ENCODE measurements around the gene PRR23E.

PRR23E gene

DNA sequence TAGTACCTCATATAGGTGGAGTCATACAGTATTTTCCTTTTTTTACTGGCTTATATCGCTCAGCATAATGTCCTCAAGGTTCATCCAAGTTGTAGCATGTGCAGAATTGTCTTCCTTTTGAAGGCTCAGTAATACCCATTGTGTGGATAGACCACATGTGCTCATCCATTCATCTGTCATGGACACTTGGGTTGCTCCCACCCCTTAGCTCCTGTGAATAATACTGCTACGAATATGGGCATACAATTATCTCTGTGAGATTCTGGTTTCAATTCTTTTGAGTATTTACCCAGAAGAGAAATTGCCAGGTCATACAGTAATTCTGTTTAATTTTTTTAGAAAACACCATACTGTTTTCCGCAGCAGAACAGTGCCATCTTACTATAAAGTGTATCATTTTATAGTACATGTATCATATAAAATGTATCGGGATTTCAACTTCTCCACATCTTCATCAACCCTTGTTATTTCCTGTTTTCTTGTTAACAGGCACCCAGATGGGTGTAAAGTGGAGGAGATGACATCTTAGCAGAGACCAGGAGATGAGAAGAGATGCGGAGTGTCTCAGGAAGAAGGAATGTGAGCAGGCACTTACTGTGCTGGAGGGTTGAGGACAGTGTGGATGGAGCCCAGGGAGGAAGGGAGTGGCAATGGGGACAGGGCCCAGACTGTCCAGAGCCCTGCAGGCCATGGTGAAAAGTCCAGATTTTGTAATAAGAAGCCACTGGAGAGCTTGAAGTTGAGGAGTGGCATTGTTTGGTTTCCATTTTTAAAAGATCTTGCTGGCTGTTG, 27.0 kb upstream of the PRR23E start:
- DNase-seq, result no peak

DNA sequence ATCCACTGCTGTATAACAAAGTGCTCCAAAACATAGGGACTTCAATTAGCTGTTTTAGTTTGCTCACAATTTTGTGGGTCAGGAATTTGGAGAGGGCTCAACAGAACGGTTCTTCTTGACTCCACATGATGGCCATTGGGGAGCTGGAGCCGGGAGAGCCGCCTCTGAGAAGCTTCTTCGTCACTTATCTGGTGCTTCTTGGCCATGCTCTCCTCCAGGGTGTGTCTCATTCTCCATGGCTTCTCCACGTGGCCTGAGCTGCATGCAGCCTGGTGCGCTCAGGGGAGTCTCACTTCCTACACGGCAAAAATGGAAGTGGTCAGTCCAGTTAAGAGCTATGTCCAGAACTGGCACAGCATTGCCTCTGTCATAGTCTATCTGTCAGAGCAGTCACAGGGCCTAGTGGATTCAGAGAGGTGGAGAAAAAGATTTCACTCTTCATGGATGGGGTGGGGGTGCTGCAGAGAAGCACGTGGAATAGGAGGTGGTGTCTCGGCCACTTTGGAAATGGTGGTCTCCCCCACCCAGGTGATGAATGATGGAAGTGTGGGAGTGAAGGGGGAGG, 26.3 kb upstream of the PRR23E start:
- DNase-seq, result no peak

DNA sequence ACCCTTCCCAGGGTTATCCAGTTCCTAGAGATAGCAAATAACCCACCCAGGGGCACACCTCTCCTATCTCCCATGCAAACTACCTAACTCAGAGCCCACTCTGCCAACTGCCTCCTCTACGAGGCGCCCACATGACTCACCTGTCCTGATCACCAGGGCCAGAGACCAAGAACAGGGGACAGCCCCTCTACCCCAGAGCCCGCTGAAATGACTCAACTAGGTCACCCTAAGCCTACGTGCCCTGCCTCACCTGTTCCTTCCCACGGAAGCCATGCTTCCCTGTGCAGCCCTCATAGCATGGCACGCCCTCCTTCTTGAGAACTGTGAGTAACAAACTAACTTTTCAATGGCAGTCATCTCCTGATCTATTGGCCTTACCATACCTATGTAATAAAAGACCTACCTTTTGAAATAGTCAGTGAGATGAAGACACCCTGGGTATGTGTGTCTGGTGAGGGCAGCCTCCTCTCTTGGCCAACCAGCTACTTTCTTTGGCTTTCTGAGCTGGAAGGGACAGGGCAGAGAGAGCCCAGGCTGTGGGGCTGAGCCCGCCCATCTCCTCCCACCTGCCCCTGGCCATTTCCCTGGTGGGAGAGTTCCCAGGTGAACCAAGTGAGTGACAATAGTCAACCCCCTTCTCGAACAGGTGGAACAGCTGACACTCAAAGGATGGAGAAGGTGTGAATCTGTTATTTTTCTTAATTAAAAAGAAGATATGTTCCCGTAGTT, 25.5 kb upstream of the PRR23E start:
- no peak for DNase-seq

DNA sequence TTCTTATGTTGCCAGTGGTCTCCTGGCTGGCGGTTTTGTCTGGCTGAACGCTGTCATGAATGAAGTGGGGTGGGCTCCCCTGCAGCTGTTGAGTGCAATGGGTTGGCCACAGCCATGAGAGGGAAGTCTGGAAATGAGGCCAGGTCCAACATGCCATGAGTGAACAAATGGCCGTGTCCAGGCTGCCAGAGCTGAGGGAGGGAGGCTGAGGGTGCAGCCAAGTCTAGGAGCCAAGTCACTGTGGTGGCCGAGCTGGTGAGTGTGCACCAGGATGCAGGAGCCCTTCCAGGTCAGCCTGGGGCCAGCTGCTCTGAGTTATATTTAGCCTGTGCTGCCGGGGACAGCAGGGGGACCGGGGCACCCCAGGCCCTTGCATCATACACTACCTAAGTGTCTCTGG, 24.7 kb upstream of the PRR23E start:
- DNase-seq, result no peak

DNA sequence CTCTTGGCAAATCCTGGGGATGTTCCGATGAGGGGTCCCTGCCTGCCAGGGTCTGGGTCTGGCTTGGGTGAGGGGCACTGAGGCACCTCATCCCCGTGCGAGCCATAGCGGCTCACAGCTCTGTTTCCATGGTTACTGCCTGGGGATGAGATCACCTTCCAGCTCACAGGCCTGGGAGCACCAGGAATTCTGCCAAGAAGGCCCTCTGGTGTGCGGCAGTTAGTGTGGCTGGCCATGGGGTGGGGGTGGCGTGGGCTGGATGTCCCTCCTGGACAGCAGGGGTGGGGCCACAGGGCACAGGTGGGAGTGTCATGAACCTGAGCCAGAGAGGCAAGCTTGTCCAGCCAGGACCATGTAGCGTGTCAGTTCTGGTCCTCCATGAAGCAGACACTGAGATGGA, 22.1 kb upstream of the PRR23E start:
- no peak for DNase-seq

DNA sequence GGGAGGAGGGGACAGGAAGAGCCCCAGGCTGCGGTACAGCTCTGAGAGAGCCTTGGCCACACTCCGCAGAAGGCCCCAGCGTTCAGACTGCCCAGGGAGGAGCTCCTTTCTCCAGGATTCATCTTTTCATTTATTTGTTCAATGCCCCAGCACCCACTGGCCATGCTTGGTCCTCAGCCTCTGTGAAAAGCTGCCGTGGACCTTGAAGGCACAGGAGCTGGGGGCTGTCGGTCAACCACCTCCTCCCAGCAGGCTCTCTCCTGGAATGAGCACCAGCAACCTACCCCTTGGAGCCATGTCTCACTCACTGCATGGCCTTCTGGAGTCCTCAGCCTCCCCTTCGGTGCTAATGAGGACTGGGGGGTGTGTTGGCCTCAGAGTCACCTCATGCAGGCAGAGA, 21.6 kb upstream of the PRR23E start:
- DNase-seq, result no peak

DNA sequence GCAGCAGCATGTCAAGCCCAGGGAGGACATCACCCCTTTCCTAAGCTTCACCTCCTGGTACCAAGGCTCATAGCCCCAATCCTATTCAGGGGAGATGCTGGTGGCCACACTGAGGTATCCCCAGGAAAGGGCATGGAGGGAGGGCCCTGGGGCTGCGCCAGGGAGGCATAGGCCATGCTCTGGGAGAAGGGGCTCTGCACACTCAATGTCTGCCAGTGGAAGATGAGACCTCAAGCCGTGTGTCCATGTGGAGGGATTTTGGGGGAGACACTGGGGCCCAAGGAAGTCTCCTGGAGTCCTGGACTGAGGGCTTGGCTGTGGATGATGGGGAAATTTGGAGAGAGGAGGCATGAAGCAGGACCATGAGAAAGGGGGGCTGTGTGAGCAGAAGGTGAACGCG, 21.2 kb upstream of the PRR23E start:
- DNase-seq, result no peak

DNA sequence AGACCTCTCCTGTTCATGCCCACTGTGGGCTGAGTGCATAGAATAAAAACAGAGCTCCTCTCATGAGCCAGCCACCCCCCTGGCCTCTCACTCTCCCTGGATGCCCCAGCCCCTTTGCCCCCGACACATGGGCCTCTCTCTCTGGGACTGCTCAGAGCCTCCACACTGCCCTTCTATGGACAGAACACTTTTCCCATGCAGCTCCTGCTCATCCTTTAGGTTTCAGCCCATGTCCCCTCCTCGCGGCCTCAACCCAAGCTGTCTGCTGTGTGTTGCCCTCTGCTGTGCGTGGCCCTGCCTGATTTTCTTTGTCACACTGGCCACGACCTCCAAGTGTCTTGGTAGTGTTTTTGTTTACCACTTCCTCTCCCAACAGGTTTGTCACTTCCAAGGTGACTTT, 20.7 kb upstream of the PRR23E start:
- DNase-seq, result no peak

DNA sequence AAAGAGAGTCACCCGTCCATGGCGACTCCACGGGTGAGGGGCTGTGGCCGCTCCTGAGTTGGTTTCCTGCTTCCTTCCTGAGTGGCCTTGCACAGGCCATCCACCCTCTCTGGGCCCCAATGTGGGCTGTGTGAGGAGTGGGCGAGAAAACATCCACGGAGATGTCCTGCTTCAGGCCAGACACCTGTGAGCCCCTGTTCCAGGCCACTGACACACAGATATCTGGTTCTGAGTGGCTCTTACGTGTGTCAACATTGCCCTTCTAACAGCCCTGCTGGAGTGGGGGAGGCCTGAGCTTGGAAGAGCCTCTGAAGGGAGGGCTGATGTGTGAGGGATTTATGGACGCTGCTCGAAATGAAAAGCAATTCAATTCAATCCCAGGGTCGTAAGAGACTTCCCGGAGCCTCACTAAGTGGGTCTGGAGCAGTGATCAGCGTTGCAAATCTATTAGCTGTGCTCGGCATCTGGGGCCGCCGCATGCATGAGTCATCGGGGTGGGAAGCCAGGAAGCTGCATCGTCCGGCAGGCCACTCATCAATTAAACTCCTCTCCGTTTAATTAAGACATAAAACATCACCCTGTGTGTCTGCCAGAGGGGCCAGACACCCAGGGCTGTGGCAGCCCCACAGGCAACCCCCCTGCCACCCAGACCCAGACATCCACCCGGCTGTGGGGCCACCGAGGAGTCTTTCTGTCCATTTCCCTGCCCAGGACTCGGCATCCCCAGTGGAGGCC, 20.0 kb upstream of the PRR23E start:
- no peak for DNase-seq

DNA sequence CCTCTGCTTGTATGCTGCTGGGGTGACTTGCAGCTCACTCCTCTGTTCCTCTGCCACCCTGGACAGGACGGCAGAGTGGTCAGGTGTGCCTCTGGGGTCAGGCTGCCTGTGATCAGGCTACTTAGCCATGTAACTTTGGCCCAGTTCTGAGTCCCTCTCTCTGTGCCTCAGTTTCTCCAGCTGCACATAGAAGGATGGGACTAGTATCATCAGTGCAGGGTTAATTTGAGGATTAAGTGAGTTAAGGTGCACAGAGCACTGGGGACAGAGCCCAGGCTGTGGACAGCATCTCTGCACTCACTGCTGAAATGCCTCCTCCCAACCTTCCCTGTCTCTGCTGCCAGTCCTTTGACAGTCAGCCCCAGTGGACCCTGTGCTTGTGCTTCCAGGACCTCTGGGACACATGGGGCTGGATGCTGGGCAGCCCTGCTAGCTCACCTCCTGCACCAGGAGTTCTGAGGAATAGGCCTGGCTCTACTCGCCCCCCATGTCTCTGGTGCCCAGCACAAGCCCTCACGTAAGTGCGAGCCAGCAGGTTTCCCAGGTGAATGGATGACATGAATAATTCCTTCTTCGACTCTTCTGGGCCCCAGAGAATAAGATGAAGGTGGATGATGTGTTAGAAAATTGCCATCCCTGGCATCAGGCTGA, 19.3 kb upstream of the PRR23E start:
- no peak for DNase-seq

DNA sequence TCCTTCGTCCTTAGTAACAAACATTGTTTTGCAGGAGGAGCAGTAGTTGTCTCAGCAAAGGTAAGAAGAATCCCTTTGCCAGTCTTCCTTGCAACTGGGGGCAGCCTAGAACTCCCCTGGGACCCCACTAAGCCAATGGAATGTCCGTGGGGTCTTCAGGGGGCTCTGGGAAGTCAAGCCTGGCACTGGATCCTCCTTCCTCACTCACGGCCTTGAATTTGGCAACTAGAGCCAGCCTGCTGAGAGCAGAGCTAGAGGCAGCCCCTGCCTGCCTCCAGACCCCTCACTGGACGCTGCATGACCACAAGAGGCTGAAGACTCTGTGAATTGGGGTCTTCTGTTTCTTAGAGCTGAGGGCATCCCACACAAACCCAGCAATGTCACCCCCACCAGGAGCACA, 18.6 kb upstream of the PRR23E start:
- no peak for DNase-seq

DNA sequence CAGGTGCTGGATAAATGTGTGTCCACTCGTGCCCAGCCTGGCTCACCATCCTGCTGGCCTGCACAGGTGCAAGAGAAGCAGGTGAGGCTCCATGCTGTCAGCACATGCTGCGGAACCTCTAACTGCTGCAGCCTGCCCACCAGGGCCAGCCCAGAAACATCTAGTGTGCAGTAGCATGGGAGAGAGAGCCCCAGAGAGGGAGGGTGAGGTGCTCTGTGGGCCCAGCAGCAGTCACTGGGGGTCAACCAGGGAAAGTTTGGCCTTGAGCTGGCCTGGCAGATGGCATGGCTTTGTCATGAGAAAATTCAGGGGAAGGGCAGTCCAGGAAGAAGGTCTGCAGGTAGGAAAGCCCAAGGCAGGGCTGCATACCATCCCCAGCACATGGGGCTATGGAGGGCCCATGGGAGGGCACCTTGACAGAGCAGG, 18.2 kb upstream of the PRR23E start:
- no peak for DNase-seq

DNA sequence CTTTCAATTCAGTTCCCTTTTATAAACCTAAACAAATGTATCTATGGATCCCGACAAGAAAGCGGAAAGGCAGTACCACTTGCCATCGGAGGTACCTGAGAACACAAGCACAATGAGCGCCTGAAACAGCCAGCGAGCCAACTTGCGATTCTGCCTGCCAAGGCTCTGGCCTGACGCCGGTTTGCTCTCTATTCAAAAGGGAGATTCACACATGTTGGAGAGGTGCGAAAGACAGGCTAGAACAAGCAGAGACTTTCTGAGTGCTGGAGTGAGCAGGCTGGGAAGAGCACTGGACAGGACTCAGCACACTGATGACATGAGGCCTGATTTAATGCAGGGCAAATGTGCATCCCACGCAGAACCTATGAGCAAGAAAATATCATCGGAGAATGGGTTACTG, 17.7 kb upstream of the PRR23E start:
- DNase-seq, result no peak

DNA sequence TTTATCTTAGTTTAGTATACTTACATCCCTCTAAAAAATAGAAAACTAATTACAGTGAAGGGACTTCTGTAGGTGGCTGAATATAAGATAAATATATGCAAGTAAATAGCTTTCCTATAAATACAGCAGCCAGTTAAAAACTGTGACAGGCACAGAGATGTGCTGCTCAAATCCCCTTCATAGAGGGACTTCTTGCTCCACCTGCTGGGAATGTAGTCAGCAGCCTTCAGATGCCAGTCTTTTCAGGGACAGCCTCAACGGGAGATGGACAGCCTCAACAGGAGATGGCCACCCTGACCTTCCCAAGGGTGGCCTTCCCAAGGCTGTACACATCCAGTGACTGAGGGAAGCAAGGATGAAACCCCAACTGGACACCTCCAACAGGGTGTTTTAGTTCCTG, 15.7 kb upstream of the PRR23E start:
- no peak for DNase-seq

DNA sequence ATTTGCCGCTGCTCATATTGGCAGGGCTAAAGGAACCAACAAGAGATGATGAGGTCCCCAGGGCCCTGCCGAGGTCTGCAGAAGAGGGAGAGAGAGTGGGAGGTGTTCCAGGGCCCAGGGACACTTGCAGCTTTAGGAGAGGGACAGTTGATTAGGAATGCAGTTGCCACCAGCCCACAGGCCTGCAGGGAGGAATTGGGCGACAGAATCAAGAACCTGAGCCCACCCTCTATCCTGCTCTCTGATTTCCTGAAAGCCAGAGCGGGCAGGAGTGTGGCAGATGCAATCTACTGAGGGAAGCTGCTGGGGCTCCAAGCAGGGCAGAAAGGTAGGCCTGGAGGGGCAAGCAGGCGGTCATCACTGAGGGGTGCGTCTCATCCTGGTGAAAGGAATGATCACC, 12.1 kb upstream of the PRR23E start:
- DNase-seq, result no peak

DNA sequence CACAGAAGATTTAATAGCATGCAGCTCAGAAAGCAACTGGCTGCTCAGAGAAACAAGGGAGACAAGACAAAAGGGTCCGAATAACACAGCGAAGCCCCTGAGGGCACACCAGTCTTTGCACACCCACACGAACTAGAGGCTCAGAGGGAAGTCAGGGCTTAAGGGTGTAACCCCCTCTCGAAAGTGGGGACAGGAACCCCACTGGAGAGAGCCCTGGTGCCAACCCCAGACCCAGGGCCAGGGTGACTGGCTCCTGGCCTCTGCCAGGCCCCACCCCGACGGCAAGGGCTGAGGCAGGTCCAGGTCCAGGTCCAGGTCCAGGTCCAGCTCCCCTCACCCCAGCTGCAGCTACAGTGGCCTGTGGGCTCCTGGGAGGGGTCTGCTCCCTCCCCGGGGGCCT, 10.5 kb upstream of the PRR23E start:
- no peak for DNase-seq

DNA sequence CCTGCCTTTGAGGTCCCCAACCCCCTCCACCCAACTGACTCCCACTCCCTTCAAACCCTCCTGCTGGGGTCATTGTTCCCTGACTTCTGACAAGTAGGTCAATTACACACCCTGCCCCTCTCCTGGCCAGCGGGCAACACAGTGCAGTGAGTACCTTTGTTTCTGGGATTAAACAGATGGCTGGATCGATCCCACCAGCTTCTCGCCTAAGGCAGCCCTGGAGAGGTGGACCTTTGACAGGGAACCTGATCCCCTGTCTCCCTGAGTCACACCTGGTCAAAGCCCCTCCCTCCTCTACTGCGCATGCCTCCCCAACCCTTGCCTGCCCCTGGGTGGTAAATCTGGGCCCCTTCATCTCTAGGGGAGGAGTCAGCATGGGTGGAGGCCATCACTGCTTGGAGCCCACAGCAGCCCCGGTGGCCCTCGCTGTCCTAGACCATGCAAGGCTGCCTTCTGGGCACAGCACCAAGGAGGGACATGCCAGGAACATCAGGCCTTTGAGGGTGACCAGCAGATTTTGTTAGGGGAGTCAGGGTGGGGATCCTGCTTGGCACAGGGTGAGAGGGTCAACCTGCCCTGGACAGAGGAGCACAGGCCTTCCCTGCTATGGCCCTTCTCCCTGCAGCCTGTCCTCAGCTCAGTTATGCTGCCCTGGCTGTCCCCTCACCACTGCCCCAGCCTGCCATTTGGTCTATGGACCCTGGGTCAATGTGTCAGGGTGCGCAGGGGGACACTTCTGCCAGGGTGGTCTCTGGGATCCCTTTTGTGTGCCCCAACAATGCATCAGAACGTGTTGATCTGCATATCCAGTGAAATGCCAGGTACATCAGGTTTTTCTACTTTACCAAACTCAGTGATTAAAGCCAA, 9.8 kb upstream of the PRR23E start:
- DNase-seq, result no peak

DNA sequence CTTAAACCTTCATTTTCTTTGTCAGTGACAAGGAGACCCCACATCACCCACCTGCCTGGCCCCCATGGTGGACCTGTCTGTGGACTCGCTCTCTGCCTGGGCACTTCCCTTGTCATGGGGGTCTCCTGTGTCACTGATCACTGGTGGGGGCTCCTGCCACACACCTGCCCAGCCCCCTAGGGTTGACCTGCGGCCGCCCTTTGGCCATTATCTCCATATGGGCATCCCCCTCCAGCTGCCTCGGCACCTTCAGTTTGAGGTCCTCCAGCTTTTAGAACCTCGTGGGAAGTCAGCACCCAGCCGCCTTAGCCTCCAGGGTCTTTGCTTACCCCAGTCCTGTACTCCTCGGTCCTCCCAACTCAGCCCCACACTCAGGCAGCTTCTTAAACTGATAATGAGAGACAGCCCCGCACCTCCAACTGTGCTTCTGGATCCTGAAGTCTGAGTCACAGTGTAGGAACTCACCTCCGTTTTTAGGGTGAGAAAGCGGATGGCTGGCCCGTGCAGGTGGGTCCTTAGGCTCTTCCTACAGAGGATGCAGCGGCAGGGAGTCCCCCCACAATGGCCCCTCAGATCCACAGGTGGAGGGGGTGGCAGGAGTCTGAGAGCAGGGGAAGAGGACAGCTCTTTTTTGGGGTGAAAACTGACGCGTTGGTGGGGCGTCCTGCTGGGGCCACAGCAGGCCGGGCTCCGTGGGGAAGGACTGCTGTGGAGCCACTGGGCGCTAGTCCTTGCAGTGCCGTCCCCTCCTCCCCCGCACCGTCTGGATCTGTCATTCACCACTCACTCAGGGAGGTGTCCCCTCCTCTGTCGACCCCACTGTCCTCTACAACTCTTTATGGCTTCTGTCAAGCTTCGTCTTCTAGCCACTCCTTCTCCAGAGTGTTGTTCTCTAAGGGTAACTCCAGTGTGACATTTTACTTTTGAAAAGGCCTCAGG, 8.7 kb upstream of the PRR23E start:
- DNase-seq, result no peak

DNA sequence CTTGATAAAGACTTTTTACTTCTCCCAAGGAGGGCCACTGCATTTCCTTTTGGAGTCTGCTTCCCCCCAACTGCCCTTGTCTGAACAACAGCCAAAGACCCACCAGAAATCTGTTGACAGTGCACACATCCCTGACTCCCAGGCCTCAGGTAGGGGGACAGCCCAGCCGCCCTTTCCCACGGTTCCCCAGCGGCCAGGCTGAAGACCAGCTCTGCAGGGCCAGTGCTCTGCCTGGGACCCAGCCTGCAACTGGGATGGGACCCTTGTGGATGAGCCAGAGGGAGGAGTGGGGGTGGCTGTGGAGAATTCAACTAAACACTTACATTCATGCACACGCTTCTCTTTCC, 8.1 kb upstream of the PRR23E start:
- DNase-seq, result no peak

DNA sequence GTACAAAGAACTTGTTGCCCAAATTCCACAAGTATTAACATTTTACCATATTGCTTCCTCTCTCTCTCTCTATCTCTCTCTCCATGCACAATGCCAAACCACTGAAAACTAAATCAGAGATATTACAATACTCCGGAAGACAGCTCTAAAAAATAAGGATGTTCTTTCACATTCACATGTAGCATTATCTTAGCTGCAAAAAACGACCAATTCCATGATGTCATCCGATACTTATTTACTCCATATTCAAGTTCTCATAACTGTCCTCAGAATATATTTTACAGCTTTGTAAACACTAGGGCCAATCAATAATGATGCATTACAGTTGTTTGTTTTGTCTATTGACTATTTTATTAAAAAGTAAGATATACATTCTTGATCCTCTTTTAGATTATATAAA, 7.7 kb upstream of the PRR23E start:
- DNase-seq, result no peak
